Fibroblast of lung (primary cell): ENCODE results near the gene CALU. TPM values are rescaled to one million over a fixed set of nuclear protein-coding genes. Genes with fewer than 3 reads are reported as not detected.

Experiments used
- DNase-seq, 2 donors: peaks; one replicate each; pipeline versions ENCODE4 v3.0.0 to v3.0.0-alpha.2; 2010; ENCODE audit warnings: low read depth in 2 of 2
- H2AFZ ChIP-seq: 2 replicates; pipeline ENCODE4 v1.5.1; 2012; ENCODE audit warnings: low read length, control low read depth, inconsistent platforms
- H3K27ac ChIP-seq: 2 replicates; pipeline ENCODE4 v1.5.1; 2011; ENCODE audit warnings: low read length, control low read depth; ENCODE audit not compliant: insufficient read depth
- H3K27me3 ChIP-seq: 2 replicates; pipeline ENCODE4 v1.5.1; 2011; ENCODE audit warnings: mild to moderate bottlenecking, low read length; ENCODE audit not compliant: control insufficient read depth, insufficient read depth
- H3K36me3 ChIP-seq: 2 replicates; pipeline ENCODE4 v1.5.1; 2011; ENCODE audit warnings: low read length; ENCODE audit not compliant: control insufficient read depth, insufficient read depth
- H3K4me1 ChIP-seq: 2 replicates; pipeline ENCODE4 v1.5.1; 2011; ENCODE audit warnings: low read length; ENCODE audit not compliant: control insufficient read depth, insufficient read depth; ENCODE audit errors: extremely low read depth
- H3K4me2 ChIP-seq: 2 replicates; pipeline ENCODE4 v1.5.1; 2011; ENCODE audit warnings: low read length, control low read depth; ENCODE audit not compliant: insufficient read depth; ENCODE audit errors: extremely low read depth
- H3K4me3 ChIP-seq, 4 experiments: fragments of 200-600 bp in 1 of 4; sonication (generic) in 1 of 4; replicated peaks in 1 of 4; 2 replicates each; pipeline ENCODE4 v1.5.1; 2011 to 2016; ENCODE audit warnings: low read length in 4 of 4, low read depth in 3 of 4, mild to moderate bottlenecking in 3 of 4, control low read depth in 2 of 4, inconsistent platforms in 1 of 4, mixed read lengths in 1 of 4; ENCODE audit not compliant: insufficient read depth in 1 of 4; ENCODE audit errors: control extremely low read depth in 1 of 4
- H3K79me2 ChIP-seq: 2 replicates; pipeline ENCODE4 v1.5.1; 2012; ENCODE audit warnings: mild to moderate bottlenecking, low read length, inconsistent platforms; ENCODE audit not compliant: control insufficient read depth, insufficient read depth
- H3K9ac ChIP-seq: 2 replicates; pipeline ENCODE4 v1.5.1; 2011; ENCODE audit warnings: mild to moderate bottlenecking, low read length, control low read depth; ENCODE audit not compliant: insufficient read depth
- H3K9me3 ChIP-seq: 2 replicates; pipeline ENCODE4 v1.5.1; 2012; ENCODE audit warnings: low read depth, low read length; ENCODE audit not compliant: control insufficient read depth, insufficient read depth
- H4K20me1 ChIP-seq: 2 replicates; pipeline ENCODE4 v1.5.1; 2011; ENCODE audit warnings: low read length; ENCODE audit not compliant: control insufficient read depth, insufficient read depth; ENCODE audit errors: extremely low read depth
- CTCF ChIP-seq, 2 donors: IDR thresholded peaks in 1 of 2; conservative IDR thresholded peaks in 1 of 2; 1 replicate in 1 of 2; 2 replicates in 1 of 2; pipeline ENCODE4 v1.5.1; 2011 to 2012; ENCODE audit warnings: low read length in 2 of 2, control low read depth in 1 of 2, inconsistent platforms in 1 of 2, low read depth in 1 of 2, mild to moderate bottlenecking in 1 of 2
- EZH2 ChIP-seq: IDR thresholded peaks from 2 replicates; pipeline ENCODE4 v1.5.1; 2012; ENCODE audit warnings: low read length, control low read depth, mild to moderate bottlenecking; ENCODE audit errors: missing control alignments
- polyA plus RNA-seq, 2 donors: library from polyadenylated mRNA; depleted of rRNA in 1 of 2; stranded (reverse) in 1 of 2; unstranded in 1 of 2; fragments of >200 nt; gene quantifications; 2 replicates each; pipeline ENCODE4 v1.2.1, GENCODE V29; 2011 to 2012; ENCODE audit warnings: missing spikeins in 1 of 2
- total RNA-seq: library from RNA; depleted of rRNA; stranded (reverse); fragments of >200 nt; gene quantifications from 2 replicates; pipeline ENCODE4 v1.2.1, GENCODE V29; 2014

Gene CALU
- total and polyA plus RNA-seq, 2 donors (not counting 1 experiment from before 2014, with no cell fraction given): 636 to 1,372 TPM

- peaks cover 7% of the 10 kb centered on the region for H3K27me3 ChIP-seq
- TF ChIP-seq EZH2 (no peak), CTCF (conservative IDR thresholded peaks at IDR 0.05 in 1 of 2, IDR thresholded peaks at IDR 0.05 in 1 of 2; ENCODE audit: low read depth in 1 of 2, low read length in 2 of 2) (no peak)
- H3K79me2 ChIP-seq: no peaks in the 10 kb centered on the region
- H2AFZ ChIP-seq: no peak overlapping the region
- H3K9me3 ChIP-seq: no peaks in the 10 kb centered on the region
- H4K20me1 ChIP-seq: no peaks in the 10 kb centered on the region
- no peak overlapping the region for H3K4me2 ChIP-seq
- H3K36me3 ChIP-seq: no peaks in the 10 kb centered on the region
- H3K27ac ChIP-seq: no peak overlapping the region
- H3K9ac ChIP-seq: no peak overlapping the region
- DNase-seq: no peak
- peaks cover 2% of the 10 kb centered on the region for H3K4me1 ChIP-seq
- H3K4me3 ChIP-seq: no peak overlapping the region
Measured at GRCh38 chr7:128793181-128793547, 54.0 kb downstream of the CALU start.

DNA sequence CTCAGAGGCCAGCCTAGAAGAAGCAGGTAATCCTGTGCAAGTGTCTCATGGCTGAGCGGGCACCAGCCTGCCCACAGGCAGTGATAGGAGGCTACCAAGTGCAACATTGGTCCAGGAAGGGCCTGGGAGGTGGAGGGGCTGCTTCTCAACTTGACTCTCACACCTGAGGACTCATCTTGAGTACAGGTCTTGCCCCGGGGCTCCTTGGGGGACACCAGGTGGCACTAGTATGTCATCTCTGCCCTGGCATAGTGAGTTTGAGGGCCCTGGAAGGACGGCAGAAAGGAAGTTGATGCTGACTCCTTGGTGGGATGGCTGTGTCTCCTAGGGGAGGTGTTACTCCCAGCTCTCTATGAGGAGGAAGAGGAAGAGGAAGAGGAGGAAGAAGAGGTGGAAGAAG, 54.9 kb downstream of the CALU start:
- Histone ChIP-seq H3K79me2 (no peaks in the 10 kb centered on the region), H3K4me1 (peaks cover 2% of the 10 kb centered on the region), H3K27me3 (peaks cover 1% of the 10 kb centered on the region), H3K4me3 (no peak overlapping the region), H3K36me3 (no peaks in the 10 kb centered on the region), H3K4me2 (no peak overlapping the region), H4K20me1 (no peaks in the 10 kb centered on the region), H3K9me3 (no peaks in the 10 kb centered on the region), H2AFZ (no peak overlapping the region), H3K27ac (no peak overlapping the region), H3K9ac (no peak overlapping the region)
- no peak for TF ChIP-seq EZH2
- no peak for TF ChIP-seq CTCF (conservative IDR thresholded peaks at IDR 0.05 in 1 of 2, IDR thresholded peaks at IDR 0.05 in 1 of 2; ENCODE audit: low read depth in 1 of 2, low read length in 2 of 2)
- no peak for DNase-seq

- Histone ChIP-seq H3K9ac (no peak overlapping the region), H3K4me2 (no peak overlapping the region), H2AFZ (no peak overlapping the region), H3K4me1 (peaks cover 2% of the 10 kb centered on the region), H3K9me3 (no peaks in the 10 kb centered on the region), H4K20me1 (no peaks in the 10 kb centered on the region), H3K4me3 (no peak overlapping the region), H3K36me3 (no peaks in the 10 kb centered on the region), H3K27me3 (no peaks in the 10 kb centered on the region), H3K79me2 (no peaks in the 10 kb centered on the region), H3K27ac (no peak overlapping the region)
- no peak for DNase-seq
- TF ChIP-seq EZH2: no peak
- TF ChIP-seq CTCF (conservative IDR thresholded peaks at IDR 0.05 in 1 of 2, IDR thresholded peaks at IDR 0.05 in 1 of 2; ENCODE audit: low read depth in 1 of 2, low read length in 2 of 2): no peak
Measured at GRCh38 chr7:128794436-128794835, 55.3 kb downstream of the CALU start.
